Activated T-helper 1 cell treated with anti-CD3 and anti-CD28 coated beads, Interleukin-12 subunit alpha, Interleukin-12 subunit beta, Interleukin-2, Interleukin-4 antibody, amounts not matched to agents 30 ng/mL and 10 ng/mL and 1 ng/mL, durations not matched to agents 14 hours and 24 hours and 36 hours (primary cell): ENCODE measurements around the gene ZNF827. TPM values are rescaled to one million over a fixed set of nuclear protein-coding genes. Genes with fewer than 3 reads are reported as not detected.
A peak's percentile ranks its signal among the peaks of the same experiment; 100 is the strongest.

Experiments used
- DNase-seq: peaks from one replicate; pipeline ENCODE4 v3.0.0; 2021; ENCODE audit warnings: low spot score
- H3K27ac Mint-ChIP-seq: one replicate; pipeline ENCODE4 v1.8.0; 2021; ENCODE audit warnings: mild to moderate bottlenecking, mixed read lengths
- H3K27me3 Mint-ChIP-seq: one replicate; pipeline ENCODE4 v1.8.0; 2022; ENCODE audit warnings: mild to moderate bottlenecking, moderate library complexity, mixed read lengths; ENCODE audit not compliant: insufficient read depth
- H3K36me3 Mint-ChIP-seq: one replicate; pipeline ENCODE4 v1.8.0; 2021; ENCODE audit warnings: low read depth, mixed read lengths
- H3K4me1 Mint-ChIP-seq: one replicate; pipeline ENCODE4 v1.8.0; 2021; ENCODE audit warnings: low read depth, mixed read lengths
- H3K4me3 Mint-ChIP-seq: one replicate; pipeline ENCODE4 v1.8.0; 2021; ENCODE audit warnings: mild to moderate bottlenecking, moderate library complexity, mixed read lengths
- H3K9me3 Mint-ChIP-seq: one replicate; pipeline ENCODE4 v1.8.0; 2021; ENCODE audit warnings: mixed read lengths
- intact Hi-C: fragments of 100-400 bp; cut with micrococcal nuclease; formaldehyde crosslinking; loops from one replicate; pipeline ENCODE4 v1.15.1; 2024
- total RNA-seq: library from RNA; stranded (reverse); gene quantifications from 2 replicates; pipeline ENCODE4 v1.2.3, GENCODE V29; 2022

ZNF827 gene
- total RNA-seq, 1 donor from 2014 or later = 51.1 TPM

GRCh38 chr4:145785391-145786008 is 153.1 kb downstream of the ZNF827 start:
- peaks cover 33% of the 10 kb centered on the region for H3K9me3 Mint-ChIP-seq
- peaks cover 52% of the 10 kb centered on the region for H3K36me3 Mint-ChIP-seq
- no peak overlapping the region for H3K4me3 Mint-ChIP-seq
- H3K27me3 Mint-ChIP-seq = no peaks in the 10 kb centered on the region
- intact Hi-C loops = loop anchor here (2.0 kb wide), 1 partner anchor 53 kb away; no protein-coding TSS in a partner anchor
- no peak for DNase-seq
- peak overlapping the region; percentile 72 for H3K27ac Mint-ChIP-seq
- H3K4me1 Mint-ChIP-seq = peaks cover 49% of the 10 kb centered on the region

- Mint-ChIP-seq H3K9me3 (peaks cover 33% of the 10 kb centered on the region), H3K27ac (peak overlapping the region; percentile 94), H3K4me3 (peak overlapping the region; percentile 56), H3K27me3 (no peaks in the 10 kb centered on the region), H3K4me1 (peaks cover 49% of the 10 kb centered on the region), H3K36me3 (peaks cover 56% of the 10 kb centered on the region)
- intact Hi-C loops = loop anchor here (1.0 to 2.0 kb wide), 5 partner anchors 24 to 74 kb away; no protein-coding TSS in a partner anchor
- no peak for DNase-seq
Measured at GRCh38 chr4:145784036-145784435, 154.6 kb downstream of the ZNF827 start.

GRCh38 chr4:145782756-145783155 is 155.9 kb downstream of the ZNF827 start:
- no peaks in the 10 kb centered on the region for H3K27me3 Mint-ChIP-seq
- H3K4me1 Mint-ChIP-seq = peaks cover 55% of the 10 kb centered on the region
- peaks cover 33% of the 10 kb centered on the region for H3K9me3 Mint-ChIP-seq
- no peak for DNase-seq
- peaks cover 61% of the 10 kb centered on the region for H3K36me3 Mint-ChIP-seq
- no peak overlapping the region for H3K27ac Mint-ChIP-seq
- intact Hi-C loops = no loop called here
- H3K4me3 Mint-ChIP-seq = no peak overlapping the region

GRCh38 chr4:145781351-145781750 is 157.3 kb downstream of the ZNF827 start:
- H3K36me3 Mint-ChIP-seq = peaks cover 55% of the 10 kb centered on the region
- no peak for DNase-seq
- peaks cover 33% of the 10 kb centered on the region for H3K9me3 Mint-ChIP-seq
- intact Hi-C loops = no loop called here
- no peak overlapping the region for H3K4me3 Mint-ChIP-seq
- H3K27me3 Mint-ChIP-seq = no peaks in the 10 kb centered on the region
- H3K27ac Mint-ChIP-seq = no peak overlapping the region
- H3K4me1 Mint-ChIP-seq = peaks cover 48% of the 10 kb centered on the region

- Mint-ChIP-seq H3K27me3 (no peaks in the 10 kb centered on the region), H3K4me3 (no peak overlapping the region), H3K27ac (no peak overlapping the region), H3K4me1 (peaks cover 30% of the 10 kb centered on the region), H3K36me3 (peaks cover 48% of the 10 kb centered on the region), H3K9me3 (peaks cover 17% of the 10 kb centered on the region)
- intact Hi-C loops = no loop called here
- no peak for DNase-seq
Measured at GRCh38 chr4:145779319-145779801, 159.3 kb downstream of the ZNF827 start.

GRCh38 chr4:145776208-145776607 is 162.4 kb downstream of the ZNF827 start:
- H3K27me3 Mint-ChIP-seq = no peaks in the 10 kb centered on the region
- no peak for DNase-seq
- no peaks in the 10 kb centered on the region for H3K9me3 Mint-ChIP-seq
- peaks cover 26% of the 10 kb centered on the region for H3K4me1 Mint-ChIP-seq
- H3K4me3 Mint-ChIP-seq = no peak overlapping the region
- H3K27ac Mint-ChIP-seq = no peak overlapping the region
- intact Hi-C loops = no loop called here
- peaks cover 46% of the 10 kb centered on the region for H3K36me3 Mint-ChIP-seq

GRCh38 chr4:145775406-145775805 is 163.2 kb downstream of the ZNF827 start:
- no peak overlapping the region for H3K4me3 Mint-ChIP-seq
- peaks cover 24% of the 10 kb centered on the region for H3K4me1 Mint-ChIP-seq
- intact Hi-C loops = no loop called here
- H3K27ac Mint-ChIP-seq = no peak overlapping the region
- no peaks in the 10 kb centered on the region for H3K27me3 Mint-ChIP-seq
- no peak for DNase-seq
- no peaks in the 10 kb centered on the region for H3K9me3 Mint-ChIP-seq
- peaks cover 47% of the 10 kb centered on the region for H3K36me3 Mint-ChIP-seq

GRCh38 chr4:145774473-145774872 is 164.2 kb downstream of the ZNF827 start:
- no peak for DNase-seq
- H3K4me1 Mint-ChIP-seq = peaks cover 27% of the 10 kb centered on the region
- intact Hi-C loops = no loop called here
- H3K4me3 Mint-ChIP-seq = no peak overlapping the region
- no peaks in the 10 kb centered on the region for H3K9me3 Mint-ChIP-seq
- no peaks in the 10 kb centered on the region for H3K27me3 Mint-ChIP-seq
- H3K36me3 Mint-ChIP-seq = peaks cover 47% of the 10 kb centered on the region
- peak overlapping the region; percentile 20 for H3K27ac Mint-ChIP-seq

GRCh38 chr4:145773581-145774234 is 164.9 kb downstream of the ZNF827 start:
- DNase-seq = no peak
- no peak overlapping the region for H3K4me3 Mint-ChIP-seq
- peak overlapping the region; percentile 32 for H3K27ac Mint-ChIP-seq
- H3K27me3 Mint-ChIP-seq = no peaks in the 10 kb centered on the region
- H3K4me1 Mint-ChIP-seq = peaks cover 25% of the 10 kb centered on the region
- no peaks in the 10 kb centered on the region for H3K9me3 Mint-ChIP-seq
- peaks cover 43% of the 10 kb centered on the region for H3K36me3 Mint-ChIP-seq
- intact Hi-C loops = no loop called here

GRCh38 chr4:145772347-145772746 is 166.3 kb downstream of the ZNF827 start:
- intact Hi-C loops = no loop called here
- H3K27ac Mint-ChIP-seq = no peak overlapping the region
- H3K9me3 Mint-ChIP-seq = peaks cover 10% of the 10 kb centered on the region
- H3K36me3 Mint-ChIP-seq = peaks cover 43% of the 10 kb centered on the region
- DNase-seq = no peak
- H3K27me3 Mint-ChIP-seq = no peaks in the 10 kb centered on the region
- H3K4me1 Mint-ChIP-seq = peaks cover 27% of the 10 kb centered on the region
- H3K4me3 Mint-ChIP-seq = no peak overlapping the region

- DNase-seq = no peak
- no peak overlapping the region for H3K27ac Mint-ChIP-seq
- peaks cover 55% of the 10 kb centered on the region for H3K36me3 Mint-ChIP-seq
- no peaks in the 10 kb centered on the region for H3K27me3 Mint-ChIP-seq
- no peak overlapping the region for H3K4me3 Mint-ChIP-seq
- H3K4me1 Mint-ChIP-seq = peaks cover 42% of the 10 kb centered on the region
- H3K9me3 Mint-ChIP-seq = peaks cover 18% of the 10 kb centered on the region
- intact Hi-C loops = no loop called here
Measured at GRCh38 chr4:145770124-145770523, 168.5 kb downstream of the ZNF827 start.

GRCh38 chr4:145769450-145770037 is 169.1 kb downstream of the ZNF827 start:
- peaks cover 18% of the 10 kb centered on the region for H3K9me3 Mint-ChIP-seq

GRCh38 chr4:145766273-145766672 is 172.3 kb downstream of the ZNF827 start:
- intact Hi-C loops = loop anchor here (5.0 kb wide), 2 partner anchors 61 to 144 kb away; no protein-coding TSS in a partner anchor
- H3K36me3 Mint-ChIP-seq = peaks cover 54% of the 10 kb centered on the region
- no peak for DNase-seq
- peaks cover 18% of the 10 kb centered on the region for H3K9me3 Mint-ChIP-seq
- H3K4me1 Mint-ChIP-seq = peaks cover 24% of the 10 kb centered on the region
- no peak overlapping the region for H3K4me3 Mint-ChIP-seq
- H3K27ac Mint-ChIP-seq = peak overlapping the region; percentile 80
- no peaks in the 10 kb centered on the region for H3K27me3 Mint-ChIP-seq

More at GRCh38 chr4:145769450-145770037, 169.1 kb downstream of the ZNF827 start:
- Mint-ChIP-seq H3K27me3 (no peaks in the 10 kb centered on the region), H3K36me3 (peaks cover 60% of the 10 kb centered on the region), H3K27ac (no peak overlapping the region), H3K4me1 (peaks cover 42% of the 10 kb centered on the region), H3K4me3 (no peak overlapping the region)
- intact Hi-C loops = loop anchor here (5.0 kb wide), 2 partner anchors 58 to 147 kb away; no protein-coding TSS in a partner anchor
- DNase-seq = no peak
